ENCODE measurements around the gene BBS5.
"Not testable (repeated sequence)": the region's sequence is repeated elsewhere in the genome, so short reads cannot be mapped to it uniquely, and the experiment has no call there.

Gene BBS5

DNA sequence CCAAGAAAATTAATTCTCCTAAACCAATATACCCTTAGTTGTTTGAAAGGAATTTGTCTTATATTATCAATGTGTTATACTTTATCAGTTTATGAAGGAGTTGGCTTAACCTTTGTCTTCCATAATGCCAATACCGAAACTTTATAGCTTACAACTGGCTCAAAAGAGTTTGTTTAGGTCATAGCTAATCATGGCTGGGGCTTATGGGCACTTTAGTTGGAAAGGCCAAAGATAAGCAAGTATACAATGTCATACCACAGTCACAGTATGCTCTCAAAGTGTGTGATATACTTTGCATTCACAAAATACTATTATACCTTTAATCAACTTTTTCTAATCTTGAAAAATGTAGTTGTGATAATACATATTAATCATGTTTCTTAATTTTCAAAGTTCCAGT lies 32.5 kb downstream of the BBS5 start:
- TF ChIP-seq, protein P1, sequence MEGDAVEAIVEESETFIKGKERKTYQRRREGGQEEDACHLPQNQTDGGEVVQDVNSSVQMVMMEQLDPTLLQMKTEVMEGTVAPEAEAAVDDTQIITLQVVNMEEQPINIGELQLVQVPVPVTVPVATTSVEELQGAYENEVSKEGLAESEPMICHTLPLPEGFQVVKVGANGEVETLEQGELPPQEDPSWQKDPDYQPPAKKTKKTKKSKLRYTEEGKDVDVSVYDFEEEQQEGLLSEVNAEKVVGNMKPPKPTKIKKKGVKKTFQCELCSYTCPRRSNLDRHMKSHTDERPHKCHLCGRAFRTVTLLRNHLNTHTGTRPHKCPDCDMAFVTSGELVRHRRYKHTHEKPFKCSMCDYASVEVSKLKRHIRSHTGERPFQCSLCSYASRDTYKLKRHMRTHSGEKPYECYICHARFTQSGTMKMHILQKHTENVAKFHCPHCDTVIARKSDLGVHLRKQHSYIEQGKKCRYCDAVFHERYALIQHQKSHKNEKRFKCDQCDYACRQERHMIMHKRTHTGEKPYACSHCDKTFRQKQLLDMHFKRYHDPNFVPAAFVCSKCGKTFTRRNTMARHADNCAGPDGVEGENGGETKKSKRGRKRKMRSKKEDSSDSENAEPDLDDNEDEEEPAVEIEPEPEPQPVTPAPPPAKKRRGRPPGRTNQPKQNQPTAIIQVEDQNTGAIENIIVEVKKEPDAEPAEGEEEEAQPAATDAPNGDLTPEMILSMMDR (IDR thresholded peaks at IDR 0.05; ENCODE audit: borderline replicate concordance, control extremely low read depth, extremely low read depth, insufficient read depth, missing control alignments), result no peak
- DNase-seq (ENCODE audit: low spot score), result no peak
- in situ Hi-C loops (cut with MboI; ENCODE audit: low sequenced_read_pairs, unreplicated experiment), result no loop called here

DNA sequence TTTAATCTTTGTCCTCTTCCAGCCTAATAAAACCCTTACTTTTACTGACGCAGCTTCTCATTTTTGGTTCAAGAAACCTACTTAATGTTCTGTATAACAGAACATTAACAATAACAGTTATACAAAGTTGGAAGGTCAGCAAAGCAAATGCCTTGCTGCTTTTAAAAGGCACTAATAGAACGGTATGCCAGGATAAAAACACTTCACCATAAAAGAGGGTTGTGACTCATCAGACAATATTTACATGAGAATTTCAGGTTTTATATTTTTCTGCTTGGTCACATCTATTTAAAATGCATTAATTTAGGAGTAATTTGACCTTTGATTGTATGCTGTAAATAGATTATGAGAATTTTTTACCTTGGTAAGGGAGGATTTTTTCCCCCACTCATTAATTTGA lies 33.2 kb downstream of the BBS5 start:
- in situ Hi-C loops (cut with MboI; ENCODE audit: low sequenced_read_pairs, unreplicated experiment), result no loop called here
- TF ChIP-seq, protein P1 (IDR thresholded peaks at IDR 0.05; ENCODE audit: borderline replicate concordance, control extremely low read depth, extremely low read depth, insufficient read depth, missing control alignments), result no peak
- no peak for DNase-seq (ENCODE audit: low spot score)

DNA sequence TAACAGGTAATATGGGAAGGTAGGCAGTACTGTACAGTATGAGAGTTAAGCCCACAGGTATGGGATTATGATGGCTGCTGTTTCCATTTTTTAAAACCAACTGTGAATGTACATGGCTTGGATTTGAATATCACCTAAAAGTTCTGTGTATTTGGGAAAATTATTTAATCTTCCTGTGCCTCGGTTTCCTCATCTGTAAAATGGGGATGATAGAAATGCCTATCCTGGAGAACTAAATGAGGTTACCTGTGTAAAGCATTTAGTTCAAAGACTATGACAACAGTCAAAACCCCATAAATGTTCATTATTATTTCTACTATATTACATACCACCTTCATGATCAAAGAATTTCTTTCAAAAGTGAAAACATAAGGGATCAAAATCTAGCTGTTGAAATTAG lies 33.8 kb downstream of the BBS5 start:
- no peak for DNase-seq (ENCODE audit: low spot score)
- TF ChIP-seq, protein P1 (IDR thresholded peaks at IDR 0.05; ENCODE audit: borderline replicate concordance, control extremely low read depth, extremely low read depth, insufficient read depth, missing control alignments), result no peak
- in situ Hi-C loops (cut with MboI; ENCODE audit: low sequenced_read_pairs, unreplicated experiment), result no loop called here

DNA sequence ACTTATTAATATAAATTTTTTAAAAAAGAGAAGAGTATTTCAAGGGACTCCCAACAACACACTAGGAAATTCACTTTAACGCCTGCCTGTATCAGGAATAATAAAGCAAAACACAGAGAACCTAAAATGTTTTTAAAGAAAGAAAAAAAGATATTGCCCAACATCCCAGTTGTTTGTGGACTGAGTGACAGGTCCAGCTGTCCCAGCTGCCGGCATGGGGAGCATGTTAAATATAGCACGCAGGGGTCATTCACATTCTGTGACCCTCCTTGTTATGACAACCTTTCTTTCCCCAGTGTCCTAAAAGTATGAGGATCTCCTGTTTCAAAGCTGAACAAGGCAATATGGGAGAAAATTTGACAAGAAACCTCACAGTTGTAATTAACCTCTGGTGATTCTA lies 34.6 kb downstream of the BBS5 start:
- DNase-seq (ENCODE audit: low spot score), result no peak
- in situ Hi-C loops (cut with MboI; ENCODE audit: low sequenced_read_pairs, unreplicated experiment), result no loop called here
- TF ChIP-seq, protein P1 (IDR thresholded peaks at IDR 0.05; ENCODE audit: borderline replicate concordance, control extremely low read depth, extremely low read depth, insufficient read depth, missing control alignments), result no peak

DNA sequence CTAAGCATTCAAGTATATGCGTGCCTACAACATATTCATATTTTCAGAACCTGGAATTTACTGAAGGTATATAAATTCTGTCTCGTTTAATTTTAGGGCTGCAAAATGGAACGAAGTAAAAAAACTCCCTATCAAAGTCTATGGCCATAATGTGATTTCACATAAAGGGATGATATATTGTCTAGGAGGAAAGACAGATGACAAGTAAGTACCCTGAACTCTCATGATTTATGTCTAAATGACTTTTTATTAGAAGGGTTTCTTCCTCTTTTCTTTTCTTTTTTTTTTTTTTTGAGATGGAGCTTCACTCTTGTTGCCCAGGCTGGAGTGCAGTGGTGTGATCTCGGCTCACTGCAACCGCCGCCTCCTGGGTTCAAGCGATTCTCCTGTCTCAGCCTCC lies 35.5 kb downstream of the BBS5 start:
- in situ Hi-C loops (cut with MboI; ENCODE audit: low sequenced_read_pairs, unreplicated experiment); DNase-seq (ENCODE audit: low spot score): not testable (repeated sequence)

DNA sequence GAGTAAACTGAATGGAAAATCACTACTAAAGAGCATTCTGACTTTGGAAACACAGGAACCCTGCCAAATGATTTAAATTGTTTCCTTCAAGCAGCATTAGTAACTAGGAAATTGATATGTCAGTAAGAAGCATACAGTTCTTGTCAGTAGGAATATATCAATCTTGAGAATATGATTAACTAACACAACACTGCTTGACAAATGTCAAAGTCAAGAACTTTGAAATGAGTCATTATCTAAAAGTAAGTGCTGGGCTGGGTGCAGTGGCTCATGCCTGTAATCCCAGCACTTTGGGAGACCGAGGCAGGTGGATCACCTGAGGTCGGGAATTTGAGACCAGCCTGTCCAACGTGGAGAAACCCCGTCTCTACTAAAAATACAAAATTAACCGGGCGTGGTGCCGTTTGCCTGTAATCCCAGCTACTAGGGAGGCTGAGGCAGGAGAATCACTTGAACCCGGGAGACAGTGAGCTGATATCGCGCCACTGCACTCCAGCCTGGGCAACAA lies 37.2 kb downstream of the BBS5 start:
- DNase-seq (ENCODE audit: low spot score); in situ Hi-C loops (cut with MboI; ENCODE audit: low sequenced_read_pairs, unreplicated experiment): not testable (repeated sequence)

DNA sequence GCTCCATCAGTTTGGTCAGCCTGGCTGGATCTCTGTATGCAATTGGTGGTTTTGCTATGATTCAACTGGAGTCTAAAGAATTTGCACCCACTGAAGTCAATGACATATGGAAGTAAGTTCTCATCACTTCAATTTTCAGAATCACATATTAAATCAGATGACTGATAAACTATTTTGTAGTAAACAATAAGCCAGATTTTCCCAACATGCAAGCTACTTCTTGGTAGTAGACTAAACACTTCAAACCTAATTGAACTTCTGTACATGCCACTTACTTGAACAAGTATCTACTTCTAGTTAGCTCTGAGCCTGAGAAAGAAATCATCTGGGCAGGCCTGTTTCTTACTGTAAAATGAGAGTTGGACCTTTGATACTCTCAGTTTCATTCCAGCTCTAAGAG lies 41.6 kb downstream of the BBS5 start:
- in situ Hi-C loops (cut with MboI; ENCODE audit: low sequenced_read_pairs, unreplicated experiment), result no loop called here
- DNase-seq (ENCODE audit: low spot score), result no peak

DNA sequence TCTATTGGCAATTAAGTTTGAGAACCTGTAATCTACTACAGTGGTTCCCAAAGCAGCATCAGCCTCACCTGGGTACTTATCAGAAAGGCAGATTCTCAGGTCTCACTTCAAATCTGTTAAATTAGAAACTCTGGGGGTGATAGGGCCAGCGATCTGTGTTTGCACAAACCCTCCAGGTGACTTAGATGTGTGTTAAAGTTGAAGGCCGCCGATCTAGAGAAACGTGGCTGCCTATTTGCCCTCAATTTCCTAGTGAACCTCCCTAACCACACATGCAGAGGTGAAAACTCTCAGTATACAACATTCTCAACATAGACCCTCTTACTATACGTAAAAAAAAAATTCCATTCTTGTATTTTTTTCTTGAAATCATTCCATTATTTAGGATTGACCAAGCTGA lies 44.4 kb downstream of the BBS5 start:
- in situ Hi-C loops (cut with MboI; ENCODE audit: low sequenced_read_pairs, unreplicated experiment), result no loop called here
- no peak for DNase-seq (ENCODE audit: low spot score)
- TF ChIP-seq, protein P1 (IDR thresholded peaks at IDR 0.05; ENCODE audit: borderline replicate concordance, control extremely low read depth, extremely low read depth, insufficient read depth, missing control alignments), result no peak

More for the DNA sequence above, 41.6 kb downstream of the BBS5 start:
- TF ChIP-seq, protein P1 (IDR thresholded peaks at IDR 0.05; ENCODE audit: borderline replicate concordance, control extremely low read depth, extremely low read depth, insufficient read depth, missing control alignments), result no peak
